HFFc6 (cell line): Measurements from ENCODE around the gene PIGBOS1. TPM values are rescaled to one million over a fixed set of nuclear protein-coding genes. Genes with fewer than 3 reads are reported as not detected.
A peak's percentile ranks its signal among the peaks of the same experiment; 100 is the strongest.
"Not testable (repeated sequence)": the region's sequence is repeated elsewhere in the genome, so short reads cannot be mapped to it uniquely, and the experiment has no call there.

Source experiments
- DNase-seq: peaks from one replicate; pipeline ENCODE4 v3.0.0-alpha.2; 2018
- H3K27ac Mint-ChIP-seq: 2 replicates; pipeline ENCODE4 v1.8.0; 2020; ENCODE audit warnings: mild to moderate bottlenecking, mixed read lengths
- H3K27me3 Mint-ChIP-seq: 2 replicates; pipeline ENCODE4 v1.8.0; 2021; ENCODE audit warnings: mild to moderate bottlenecking, moderate library complexity, mixed read lengths; ENCODE audit not compliant: insufficient read depth
- H3K36me3 Mint-ChIP-seq: 2 replicates; pipeline ENCODE4 v1.8.0; 2021; ENCODE audit warnings: low read depth, mixed read lengths
- H3K4me1 Mint-ChIP-seq: 2 replicates; pipeline ENCODE4 v1.8.0; 2020; ENCODE audit warnings: low read depth, mixed read lengths
- H3K4me3 Mint-ChIP-seq: 2 replicates; pipeline ENCODE4 v1.8.0; 2020; ENCODE audit warnings: mild to moderate bottlenecking, moderate library complexity, mixed read lengths
- H3K9me3 Mint-ChIP-seq: 2 replicates; pipeline ENCODE4 v1.8.0; 2020; ENCODE audit warnings: mild to moderate bottlenecking, mixed read lengths
- total RNA-seq, 6 experiments: library from RNA; stranded (reverse); fragmentation: NEBNext Ultra II Directional; extraction: Animal tissue kit (Norgen Biotek cat#: 25700); gene quantifications; 2 replicates in 1 of 6; 3 replicates in 5 of 6; pipeline ENCODE4 v1.2.3, GENCODE V29; 2021
- TF ChIP-seq, protein P1 (sequence below): fragments of 200-600 bp; sonication (generic); IDR thresholded peaks from 2 replicates; pipeline ENCODE4 v1.5.0; 2021; ENCODE audit warnings: antibody characterized with exemption, mild to moderate bottlenecking

Gene PIGBOS1
- total RNA-seq, 6 experiments from 2014 or later: 7.8 to 11.0 (median 8.4) TPM

DNA sequence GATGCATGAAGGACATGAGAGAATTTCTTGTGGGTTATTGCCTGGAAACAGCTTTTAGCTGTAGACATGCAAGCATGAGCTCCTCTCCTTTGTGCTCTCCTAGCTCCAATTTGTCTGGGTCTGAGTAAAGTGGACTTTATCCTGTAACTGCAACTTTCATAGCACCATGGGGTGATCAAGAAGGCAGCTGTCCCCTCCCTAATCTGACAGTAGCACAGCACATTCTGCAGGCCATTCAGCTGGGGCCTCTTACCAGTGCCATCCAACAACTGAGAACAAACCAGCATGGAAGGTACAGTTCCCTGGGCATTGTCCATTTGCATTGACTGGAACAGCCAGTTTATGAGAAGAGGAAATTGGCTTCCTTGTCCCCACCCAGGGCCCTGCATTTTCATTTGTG is 21.6 kb downstream of the PIGBOS1 start:
- Mint-ChIP-seq H3K4me1 (no peaks in the 10 kb centered on the region), H3K36me3 (no peaks in the 10 kb centered on the region), H3K27ac (no peak overlapping the region), H3K27me3 (no peaks in the 10 kb centered on the region), H3K4me3 (no peak overlapping the region), H3K9me3 (no peaks in the 10 kb centered on the region)
- no peak for DNase-seq
- TF ChIP-seq, protein P1, sequence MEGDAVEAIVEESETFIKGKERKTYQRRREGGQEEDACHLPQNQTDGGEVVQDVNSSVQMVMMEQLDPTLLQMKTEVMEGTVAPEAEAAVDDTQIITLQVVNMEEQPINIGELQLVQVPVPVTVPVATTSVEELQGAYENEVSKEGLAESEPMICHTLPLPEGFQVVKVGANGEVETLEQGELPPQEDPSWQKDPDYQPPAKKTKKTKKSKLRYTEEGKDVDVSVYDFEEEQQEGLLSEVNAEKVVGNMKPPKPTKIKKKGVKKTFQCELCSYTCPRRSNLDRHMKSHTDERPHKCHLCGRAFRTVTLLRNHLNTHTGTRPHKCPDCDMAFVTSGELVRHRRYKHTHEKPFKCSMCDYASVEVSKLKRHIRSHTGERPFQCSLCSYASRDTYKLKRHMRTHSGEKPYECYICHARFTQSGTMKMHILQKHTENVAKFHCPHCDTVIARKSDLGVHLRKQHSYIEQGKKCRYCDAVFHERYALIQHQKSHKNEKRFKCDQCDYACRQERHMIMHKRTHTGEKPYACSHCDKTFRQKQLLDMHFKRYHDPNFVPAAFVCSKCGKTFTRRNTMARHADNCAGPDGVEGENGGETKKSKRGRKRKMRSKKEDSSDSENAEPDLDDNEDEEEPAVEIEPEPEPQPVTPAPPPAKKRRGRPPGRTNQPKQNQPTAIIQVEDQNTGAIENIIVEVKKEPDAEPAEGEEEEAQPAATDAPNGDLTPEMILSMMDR: no peak

DNA sequence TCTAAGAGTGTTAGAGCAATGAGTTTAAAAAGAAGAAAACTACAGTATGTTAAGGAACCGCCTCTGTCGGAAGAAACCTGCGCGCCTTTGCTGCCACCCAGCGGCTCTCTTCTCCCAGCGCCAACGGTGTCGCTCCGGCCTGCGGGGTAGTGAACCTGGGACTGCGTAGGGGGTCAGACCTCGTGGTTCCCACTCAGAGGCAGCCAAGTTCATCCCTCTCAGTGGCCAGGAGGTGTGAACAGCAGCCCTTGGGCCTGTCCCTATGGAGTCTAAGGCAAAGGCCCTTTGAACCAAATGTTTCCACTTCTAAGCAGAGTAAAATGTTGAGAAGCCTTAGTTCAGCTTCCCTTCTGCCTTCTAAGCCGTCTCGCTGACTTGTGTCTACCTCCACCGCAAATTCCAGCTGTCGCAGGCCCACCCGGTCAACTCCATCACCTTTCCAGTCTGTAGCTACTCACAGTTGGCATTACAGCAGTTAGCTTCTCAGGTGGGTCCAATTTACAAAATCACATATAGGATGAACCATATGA is 28.3 kb downstream of the PIGBOS1 start:
- Mint-ChIP-seq H3K36me3 (peaks cover 6% of the 10 kb centered on the region; the same call in 1 of the 2 replicates), H3K9me3 (no peaks in the 10 kb centered on the region), H3K27me3 (no peaks in the 10 kb centered on the region), H3K4me3 (peak overlapping the region; percentile 90), H3K27ac (peak overlapping the region; percentile 72), H3K4me1 (peaks cover 14% of the 10 kb centered on the region)
- DNase-seq: peak; percentile 68
- TF ChIP-seq, protein P1: peak; percentile 89

DNA sequence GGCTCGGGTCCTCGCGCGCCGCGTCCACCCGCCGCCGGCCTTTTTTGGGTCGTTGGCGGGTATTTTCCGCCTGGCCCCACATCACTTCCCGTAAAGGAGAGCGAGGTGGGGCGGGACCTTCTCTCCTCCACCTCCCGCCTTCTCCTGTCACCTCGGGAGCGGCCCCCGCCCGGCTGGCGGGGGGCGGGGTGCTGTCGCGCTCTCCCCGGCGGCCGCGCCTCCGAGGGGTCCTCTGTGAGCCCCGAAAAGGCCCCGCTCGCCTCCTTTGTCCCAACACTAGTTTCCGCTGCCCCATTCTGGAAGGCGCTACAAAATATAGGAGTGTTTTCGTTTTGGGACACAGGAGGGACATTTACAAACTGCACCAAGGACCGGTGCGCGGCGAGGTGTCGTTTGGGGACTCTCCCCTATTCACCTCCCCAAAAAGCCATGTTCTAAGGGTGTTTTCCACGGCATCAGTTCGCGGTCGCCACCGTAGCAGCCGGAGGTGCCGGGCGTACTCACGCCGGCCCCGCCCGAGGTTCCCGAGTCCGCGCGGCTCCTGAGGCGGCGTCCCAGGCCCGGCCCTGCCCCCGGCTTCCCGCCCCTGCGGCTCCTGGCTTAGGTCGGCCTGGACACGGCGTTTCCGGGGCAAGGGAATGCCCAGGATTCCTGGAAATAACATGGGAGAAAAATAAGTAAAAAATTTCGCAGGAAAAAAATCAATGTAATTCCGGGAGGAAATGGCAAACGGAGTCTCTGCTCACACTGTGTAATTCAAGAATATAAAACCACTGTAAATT is 29.0 kb downstream of the PIGBOS1 start, which contains the start of gene RAB27A:
TSS of gene RAB27A (minus strand) at position 68 of the 782 bp plus-strand sequence. CDS start 54,879 bp downstream, outside the sequence.
- Mint-ChIP-seq H3K36me3 (peaks cover 6% of the 10 kb centered on the region; the same call in 1 of the 2 replicates), H3K4me3 (peak within 1 kb of the TSS; percentile 90), H3K27me3 (no peaks in the 10 kb centered on the region), H3K27ac (peak within 1 kb of the TSS; percentile 79), H3K9me3 (no peaks in the 10 kb centered on the region), H3K4me1 (peaks cover 14% of the 10 kb centered on the region)
- DNase-seq: peak; percentile 49
- TF ChIP-seq, protein P1: no peak

DNA sequence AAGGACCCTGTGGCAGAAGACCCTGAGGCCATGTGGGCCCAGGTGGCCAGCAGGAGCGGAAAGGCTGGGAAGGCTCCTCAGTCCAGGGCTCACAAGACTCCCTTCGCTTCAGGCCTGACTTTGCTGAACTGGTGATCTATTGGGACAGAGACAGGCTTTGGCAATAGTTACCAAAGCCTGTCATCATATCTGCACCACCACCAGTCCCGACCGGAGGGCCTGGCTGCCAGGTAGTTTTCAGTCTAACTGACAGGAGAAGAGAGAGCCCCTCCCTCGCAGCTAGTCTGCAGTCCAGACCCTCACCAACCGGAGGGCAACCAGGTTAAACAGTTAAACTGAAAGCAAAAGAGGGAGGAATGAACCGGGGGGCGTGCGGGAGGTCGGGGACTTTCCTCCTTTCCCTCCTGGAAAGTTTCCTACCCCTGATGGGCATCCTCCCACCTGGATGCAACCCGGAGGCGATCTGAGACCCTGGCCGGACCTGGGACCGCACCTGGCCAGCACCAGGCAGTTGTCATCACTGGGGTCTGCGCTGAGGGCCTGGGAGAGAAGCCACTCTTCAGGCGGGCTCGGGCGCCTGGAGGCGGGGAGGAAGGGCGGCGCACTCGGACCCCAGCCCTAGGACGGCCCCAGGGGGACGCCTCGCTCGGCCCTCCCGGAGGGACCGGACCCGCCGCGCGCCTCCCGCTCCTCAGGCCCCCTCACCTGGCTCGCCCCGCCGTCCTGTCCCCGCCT is 29.7 kb downstream of the PIGBOS1 start:
- H3K27me3 Mint-ChIP-seq: no peaks in the 10 kb centered on the region
- TF ChIP-seq, protein P1: no peak
- H3K27ac Mint-ChIP-seq: peak overlapping the region; percentile 79
- DNase-seq: no peak
- no peaks in the 10 kb centered on the region for H3K9me3 Mint-ChIP-seq
- peaks cover 6% of the 10 kb centered on the region; the same call in 1 of the 2 replicates for H3K36me3 Mint-ChIP-seq
- H3K4me1 Mint-ChIP-seq: peaks cover 14% of the 10 kb centered on the region
- peak overlapping the region; percentile 90 for H3K4me3 Mint-ChIP-seq

DNA sequence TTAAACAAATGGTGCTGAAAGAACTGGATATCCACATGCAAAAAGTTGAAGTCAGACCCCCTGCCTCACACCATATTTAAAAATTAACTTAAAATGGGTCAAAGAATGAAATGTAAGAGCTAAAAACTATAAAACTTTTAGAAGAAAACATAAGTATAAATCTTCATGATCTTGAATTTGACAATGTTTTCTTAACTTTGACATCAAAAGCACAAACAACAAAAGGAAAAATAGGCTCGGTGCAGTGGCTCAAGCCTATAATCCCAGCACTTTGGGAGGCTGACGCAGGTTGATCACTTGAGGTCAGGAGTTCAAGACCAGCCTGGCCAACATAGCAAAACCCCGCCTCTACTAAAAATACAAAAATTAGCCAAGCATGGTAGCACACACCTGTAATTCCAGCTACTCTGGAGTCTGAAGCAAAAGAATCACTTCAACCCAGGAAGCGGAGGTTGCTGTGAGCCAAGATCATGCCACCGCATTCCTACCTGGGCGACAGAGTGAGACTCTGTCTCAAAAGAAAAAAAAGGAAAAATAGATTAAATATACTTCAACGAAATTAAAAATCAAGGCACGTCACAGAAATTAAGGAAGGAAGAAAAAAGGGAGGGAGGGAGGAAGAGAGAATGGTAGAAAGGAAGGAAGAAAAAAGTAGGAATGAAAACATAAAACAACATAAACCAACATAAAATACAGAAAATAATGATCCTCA is 30.8 kb downstream of the PIGBOS1 start:
- H3K27me3 Mint-ChIP-seq: no peaks in the 10 kb centered on the region
- H3K9me3 Mint-ChIP-seq: no peaks in the 10 kb centered on the region
- peaks cover 6% of the 10 kb centered on the region; the same call in 1 of the 2 replicates for H3K36me3 Mint-ChIP-seq
- no peak for DNase-seq
- H3K27ac Mint-ChIP-seq: no peak overlapping the region; the same call in 1 of the 2 replicates
- peaks cover 14% of the 10 kb centered on the region for H3K4me1 Mint-ChIP-seq
- peak overlapping the region; percentile 90 for H3K4me3 Mint-ChIP-seq
- TF ChIP-seq, protein P1: no peak

DNA sequence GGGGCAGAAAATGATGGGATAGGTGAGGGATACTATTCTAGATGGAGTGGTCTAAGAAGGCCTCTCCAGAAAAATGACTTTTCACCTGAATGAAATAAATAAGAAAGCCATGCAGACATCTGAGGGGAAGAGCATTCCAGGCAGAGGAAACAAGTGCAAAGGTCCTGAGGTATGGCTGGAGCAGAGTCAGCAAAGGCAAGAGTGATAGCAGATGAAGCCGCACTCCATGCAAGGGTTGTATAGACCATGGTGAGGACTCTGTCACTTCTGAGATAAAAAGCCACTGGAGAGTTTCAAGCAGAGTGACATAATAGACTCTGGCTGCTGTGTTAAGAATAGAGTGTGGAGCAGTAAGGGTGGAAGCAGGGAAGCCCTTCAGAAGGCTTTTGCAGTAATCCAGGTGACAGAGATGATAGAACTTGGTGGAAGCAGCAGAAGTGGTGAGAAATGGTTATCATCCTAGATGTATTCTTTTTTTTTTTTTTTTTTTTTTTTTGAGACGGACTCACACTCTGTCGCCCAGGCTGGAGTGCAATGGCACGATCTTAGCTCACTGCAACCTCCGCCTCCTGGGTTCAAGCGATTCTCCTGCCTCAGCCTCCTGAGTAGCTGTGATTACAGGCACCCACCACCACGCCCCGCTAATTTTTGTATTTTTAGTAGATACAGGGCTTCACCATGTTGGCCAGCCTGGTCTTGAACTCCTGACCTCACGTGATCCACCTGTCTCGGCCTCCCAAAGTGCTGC is 32.3 kb downstream of the PIGBOS1 start:
- not testable (repeated sequence) for DNase-seq, H3K27ac Mint-ChIP-seq, H3K36me3 Mint-ChIP-seq, H3K4me3 Mint-ChIP-seq, H3K9me3 Mint-ChIP-seq, H3K27me3 Mint-ChIP-seq
- peaks cover 29% of the 10 kb centered on the region for H3K4me1 Mint-ChIP-seq
